Measurements from ENCODE around the gene RAET1L. TPM values are rescaled to one million over a fixed set of nuclear protein-coding genes. Genes with fewer than 3 reads are reported as not detected.

Gene RAET1L
- total and polyA plus RNA-seq, 2 of the 4 experiments (the other 2 are of a cell fraction): not detected

DNA sequence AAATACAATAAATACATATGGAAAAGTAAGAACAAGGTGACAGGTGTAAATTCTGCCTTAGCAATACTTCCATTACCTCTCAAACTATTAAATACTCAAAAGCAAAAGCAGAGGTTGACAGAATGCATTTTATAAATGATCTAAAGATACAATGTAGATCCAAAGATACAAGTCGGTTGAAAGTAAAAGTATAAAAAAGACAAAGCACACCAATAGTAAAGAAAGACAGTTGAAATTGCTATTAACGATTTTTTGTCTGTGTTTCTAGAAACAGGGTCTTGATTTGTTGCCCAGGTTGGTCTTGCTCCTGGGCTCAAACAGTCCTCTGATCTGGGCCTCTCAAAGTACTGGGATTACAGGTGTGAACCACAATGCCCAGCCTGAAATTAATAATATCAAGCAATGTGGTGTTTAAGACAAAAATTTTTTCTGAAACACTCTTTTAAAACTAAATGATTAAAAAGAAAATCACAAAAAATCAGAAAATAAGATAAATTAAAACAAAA lies 37.7 kb downstream of the RAET1L start:
- Histone ChIP-seq H3K4me1 (ENCODE audit: control insufficient read depth, insufficient read depth, low read length) (no peaks in the 10 kb centered on the region), H3K4ac (ENCODE audit: low read depth, low read length) (no peak overlapping the region), H3K79me1 (ENCODE audit: low read depth in 1 of 2, low read length in 2 of 2) (no peaks in the 10 kb centered on the region), H3K9me3 (ENCODE audit: control insufficient read depth, insufficient read depth, low read length) (peaks cover 20% of the 10 kb centered on the region), H2BK120ac (ENCODE audit: low read depth, low read length) (no peak overlapping the region), H2AFZ (replicated peaks; ENCODE audit: low read length, poor library complexity) (no peak overlapping the region), H2BK5ac (ENCODE audit: low read depth, low read length, poor library complexity, severe bottlenecking) (no peak overlapping the region), H2AK5ac (ENCODE audit: low read depth, low read length) (no peak overlapping the region), H3K27ac (ENCODE audit: insufficient read depth, low read length) (no peak overlapping the region), H3K4me2 (ENCODE audit: low read depth, low read length) (no peak overlapping the region), H4K5ac (ENCODE audit: low read depth, low read length) (no peak overlapping the region), H4K20me1 (ENCODE audit: insufficient read depth, low read length) (no peaks in the 10 kb centered on the region; the same call in 1 of the 2 replicates), H3K9me1 (ENCODE audit: insufficient read depth, low read length) (no peaks in the 10 kb centered on the region), H4K8ac (ENCODE audit: low read depth in 2 of 2, low read length in 2 of 2) (no peak overlapping the region), H3K27me3 (ENCODE audit: control insufficient read depth, insufficient read depth, low read length) (peaks cover 76% of the 10 kb centered on the region), H3K23ac (ENCODE audit: low read depth, low read length) (no peak overlapping the region), H3K14ac (replicated peaks; ENCODE audit: low read depth, low read length) (no peak overlapping the region), H2BK20ac (ENCODE audit: low read depth, low read length) (no peak overlapping the region), H4K91ac (ENCODE audit: insufficient read depth, low read depth, low read length) (no peak overlapping the region), H2AK9ac (replicated peaks; ENCODE audit: low read depth, low read length, poor library complexity) (no peak overlapping the region), H3K56ac (ENCODE audit: extremely low read depth, insufficient read depth, low read length) (no peak overlapping the region), H2BK15ac (ENCODE audit: low read depth, low read length) (no peak overlapping the region), H3K9ac (ENCODE audit: low read depth, low read length) (no peak overlapping the region), H3K4me3 (ENCODE audit: insufficient read depth, low read depth, low read length) (no peak overlapping the region), H3K36me3 (ENCODE audit: control insufficient read depth, insufficient read depth, low read length) (no peaks in the 10 kb centered on the region), H3K18ac (ENCODE audit: low read depth, low read length) (no peak overlapping the region)
- TF ChIP-seq BHLHE40 (IDR thresholded peaks at IDR 0.05; ENCODE audit: low read depth, low read length): no peak
- no peak for TF ChIP-seq FOS (IDR thresholded peaks at IDR 0.05; ENCODE audit: low read depth, low read length)
- TF ChIP-seq MAZ (IDR thresholded peaks at IDR 0.05; ENCODE audit: borderline replicate concordance, low read depth, low read length): no peak
- TF ChIP-seq, protein P1, sequence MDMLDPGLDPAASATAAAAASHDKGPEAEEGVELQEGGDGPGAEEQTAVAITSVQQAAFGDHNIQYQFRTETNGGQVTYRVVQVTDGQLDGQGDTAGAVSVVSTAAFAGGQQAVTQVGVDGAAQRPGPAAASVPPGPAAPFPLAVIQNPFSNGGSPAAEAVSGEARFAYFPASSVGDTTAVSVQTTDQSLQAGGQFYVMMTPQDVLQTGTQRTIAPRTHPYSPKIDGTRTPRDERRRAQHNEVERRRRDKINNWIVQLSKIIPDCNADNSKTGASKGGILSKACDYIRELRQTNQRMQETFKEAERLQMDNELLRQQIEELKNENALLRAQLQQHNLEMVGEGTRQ (IDR thresholded peaks at IDR 0.05; ENCODE audit: low read depth, low read length): no peak
- no peak for TF ChIP-seq CEBPB (IDR thresholded peaks at IDR 0.05; ENCODE audit: low read depth, low read length)
- TF ChIP-seq RAD21 (IDR thresholded peaks at IDR 0.05; ENCODE audit: low read length): no peak
- TF ChIP-seq POLR2A (IDR thresholded peaks at IDR 0.05; ENCODE audit: low read depth, low read length): no peak
- no peak for TF ChIP-seq MXI1 (IDR thresholded peaks at IDR 0.05; ENCODE audit: borderline replicate concordance, low read depth, low read length)
- no peak for TF ChIP-seq RFX5 (IDR thresholded peaks at IDR 0.05; ENCODE audit: low read depth, low read length)
- no peak for TF ChIP-seq SMC3 (IDR thresholded peaks at IDR 0.05; ENCODE audit: low read depth, low read length)
- dilution Hi-C loops (cut with HindIII; ENCODE audit: low sequenced_read_pairs, unreplicated experiment): no loop called here
- in situ Hi-C loops (cut with MboI; ENCODE audit: low sequenced_read_pairs): no loop called here
- ChIA-PET POLR2A (ENCODE audit: unreplicated experiment) (no interaction called here), CTCF (no interaction called here)
- WGBS, 2 experiments (ENCODE audit: extremely low coverage in 2 of 2, insufficient read length in 1 of 2): no CpG with 5 or more reads among the region's 2 CpGs
- no TSS peak for BruUV-seq (replicated peaks)
- ATAC-seq (ENCODE audit: low read depth): no peak
- DNase-seq: no peak
- intact Hi-C loops (cut with micrococcal nuclease): no loop called here

All from IMR-90 (cell line).